Endothelial cell (in vitro differentiated cells): ENCODE results near the gene VSX1. TPM values are rescaled to one million over a fixed set of nuclear protein-coding genes. Genes with fewer than 3 reads are reported as not detected.

ENCODE experiments used
- DNase-seq: peaks from one replicate; pipeline ENCODE4 v3.0.0; 2021; ENCODE audit warnings: low spot score
- H3K27ac Mint-ChIP-seq: one replicate; pipeline ENCODE4 v1.8.0; 2021; ENCODE audit warnings: mixed read lengths, inconsistent platforms; ENCODE audit not compliant: unreplicated experiment
- H3K27me3 Mint-ChIP-seq: one replicate; pipeline ENCODE4 v1.8.0; 2021; ENCODE audit warnings: mild to moderate bottlenecking, moderate library complexity, mixed read lengths, inconsistent platforms; ENCODE audit not compliant: unreplicated experiment
- H3K36me3 Mint-ChIP-seq: one replicate; pipeline ENCODE4 v1.8.0; 2021; ENCODE audit warnings: mild to moderate bottlenecking, low read depth, mixed read lengths, inconsistent platforms; ENCODE audit not compliant: unreplicated experiment
- H3K4me1 Mint-ChIP-seq: one replicate; pipeline ENCODE4 v1.8.0; 2021; ENCODE audit warnings: mild to moderate bottlenecking, mixed read lengths, inconsistent platforms; ENCODE audit not compliant: unreplicated experiment
- H3K4me3 Mint-ChIP-seq: one replicate; pipeline ENCODE4 v1.8.0; 2021; ENCODE audit warnings: mild to moderate bottlenecking, mixed read lengths, inconsistent platforms; ENCODE audit not compliant: unreplicated experiment
- H3K9me3 Mint-ChIP-seq: one replicate; pipeline ENCODE4 v1.8.0; 2021; ENCODE audit warnings: mixed read lengths, inconsistent platforms; ENCODE audit not compliant: unreplicated experiment
- total RNA-seq: library from RNA; stranded (reverse); fragmentation: NEBNext Ultra II Directional; extraction: Animal tissue kit (Norgen Biotek cat#: 25700); gene quantifications from one replicate; pipeline ENCODE4 v1.2.1, GENCODE V29; 2021; ENCODE audit not compliant: unreplicated experiment
- TF ChIP-seq, protein P1 (sequence below): fragments of 200-600 bp; sonication (generic); IDR thresholded peaks from one replicate; pipeline ENCODE4 v1.5.0; 2021; ENCODE audit warnings: antibody characterized with exemption; ENCODE audit not compliant: unreplicated experiment

Gene VSX1
- total RNA-seq, 1 donor from 2014 or later = not detected

DNA sequence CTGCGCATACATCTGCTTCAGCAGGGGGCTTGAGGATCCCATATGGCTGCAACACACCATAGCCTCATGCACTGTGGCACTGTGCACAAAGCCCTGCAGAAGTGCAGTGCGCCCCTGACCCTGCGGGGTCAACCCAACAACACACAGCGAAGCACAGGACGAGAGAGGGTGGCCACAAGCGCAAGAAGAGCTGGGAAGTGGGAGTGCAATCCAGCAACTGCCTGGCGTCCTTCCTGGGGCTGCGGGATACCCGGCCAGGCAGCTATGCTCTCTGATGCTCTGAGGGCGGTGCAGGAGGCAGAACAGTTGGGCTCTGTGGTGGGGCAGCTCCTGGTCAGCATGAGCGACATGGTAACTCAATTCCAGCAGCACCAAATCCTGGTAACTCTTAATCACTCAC lies 18.4 kb downstream of the VSX1 start:
- no peak for DNase-seq
- Mint-ChIP-seq H3K9me3 (no peaks in the 10 kb centered on the region), H3K27me3 (peaks cover 26% of the 10 kb centered on the region), H3K4me3 (no peak overlapping the region), H3K27ac (no peak overlapping the region), H3K36me3 (peaks cover 4% of the 10 kb centered on the region), H3K4me1 (peaks cover 18% of the 10 kb centered on the region)
- TF ChIP-seq, protein P1, sequence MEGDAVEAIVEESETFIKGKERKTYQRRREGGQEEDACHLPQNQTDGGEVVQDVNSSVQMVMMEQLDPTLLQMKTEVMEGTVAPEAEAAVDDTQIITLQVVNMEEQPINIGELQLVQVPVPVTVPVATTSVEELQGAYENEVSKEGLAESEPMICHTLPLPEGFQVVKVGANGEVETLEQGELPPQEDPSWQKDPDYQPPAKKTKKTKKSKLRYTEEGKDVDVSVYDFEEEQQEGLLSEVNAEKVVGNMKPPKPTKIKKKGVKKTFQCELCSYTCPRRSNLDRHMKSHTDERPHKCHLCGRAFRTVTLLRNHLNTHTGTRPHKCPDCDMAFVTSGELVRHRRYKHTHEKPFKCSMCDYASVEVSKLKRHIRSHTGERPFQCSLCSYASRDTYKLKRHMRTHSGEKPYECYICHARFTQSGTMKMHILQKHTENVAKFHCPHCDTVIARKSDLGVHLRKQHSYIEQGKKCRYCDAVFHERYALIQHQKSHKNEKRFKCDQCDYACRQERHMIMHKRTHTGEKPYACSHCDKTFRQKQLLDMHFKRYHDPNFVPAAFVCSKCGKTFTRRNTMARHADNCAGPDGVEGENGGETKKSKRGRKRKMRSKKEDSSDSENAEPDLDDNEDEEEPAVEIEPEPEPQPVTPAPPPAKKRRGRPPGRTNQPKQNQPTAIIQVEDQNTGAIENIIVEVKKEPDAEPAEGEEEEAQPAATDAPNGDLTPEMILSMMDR = no peak

DNA sequence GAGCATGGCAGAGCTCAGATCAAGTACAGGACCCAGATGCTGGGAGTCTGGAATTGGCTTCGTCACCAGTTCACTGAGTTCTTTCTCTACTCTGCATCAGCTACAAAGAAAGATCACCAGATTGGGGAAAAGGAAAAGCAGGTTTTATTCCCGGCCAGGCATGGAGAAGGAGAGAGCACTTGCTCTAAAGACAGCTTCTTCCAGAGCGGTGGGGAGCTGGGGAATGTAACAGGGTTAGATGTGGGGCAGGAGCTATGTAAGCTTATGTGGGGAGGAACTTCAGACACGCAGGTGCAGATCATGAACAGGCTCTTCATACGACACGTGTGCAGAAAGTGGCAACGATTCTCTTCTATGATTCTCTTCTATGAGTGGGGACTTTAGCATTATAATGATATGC lies 19.1 kb downstream of the VSX1 start:
- Mint-ChIP-seq H3K27ac (no peak overlapping the region), H3K9me3 (no peaks in the 10 kb centered on the region), H3K4me1 (peaks cover 18% of the 10 kb centered on the region), H3K36me3 (peaks cover 4% of the 10 kb centered on the region), H3K27me3 (peaks cover 26% of the 10 kb centered on the region), H3K4me3 (no peak overlapping the region)
- DNase-seq = no peak
- TF ChIP-seq, protein P1 = no peak

DNA sequence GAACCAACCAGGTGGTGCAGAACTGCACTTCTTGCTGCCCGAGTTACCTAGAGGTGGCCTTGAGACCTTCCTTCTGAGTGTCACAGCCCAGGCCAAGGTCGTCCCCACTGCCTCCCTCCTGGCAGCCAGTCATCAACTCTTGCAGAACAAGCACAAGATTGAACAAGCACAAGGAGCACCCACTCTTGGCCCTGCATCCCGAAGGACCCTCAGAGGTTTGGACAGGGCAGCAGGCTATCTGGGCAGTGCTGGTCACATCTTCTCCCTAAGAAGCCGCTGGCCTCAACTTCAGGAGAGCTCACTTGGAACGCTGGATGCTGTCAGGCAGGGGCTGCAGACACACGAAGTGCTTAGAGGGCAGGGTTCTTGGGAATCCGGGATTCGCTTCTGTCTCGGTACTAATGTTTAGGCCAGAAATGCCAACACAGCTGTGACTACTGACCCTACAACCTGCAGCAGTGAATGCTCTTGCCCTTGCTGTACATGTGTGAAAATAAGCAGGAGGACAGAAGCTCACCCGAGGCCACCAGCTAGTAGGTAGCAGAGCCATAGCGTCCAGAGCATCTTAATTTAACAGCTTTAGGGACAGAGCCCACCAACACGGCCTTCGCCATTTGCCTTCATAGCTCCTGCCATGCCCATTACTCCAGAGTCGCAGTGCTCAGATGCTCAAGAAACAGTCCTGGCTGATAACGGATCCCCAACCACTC lies 20.0 kb downstream of the VSX1 start:
- H3K9me3 Mint-ChIP-seq = no peaks in the 10 kb centered on the region
- no peak overlapping the region for H3K4me3 Mint-ChIP-seq
- H3K4me1 Mint-ChIP-seq = peaks cover 18% of the 10 kb centered on the region
- peaks cover 26% of the 10 kb centered on the region for H3K27me3 Mint-ChIP-seq
- no peak for DNase-seq
- TF ChIP-seq, protein P1 = no peak
- peaks cover 4% of the 10 kb centered on the region for H3K36me3 Mint-ChIP-seq
- no peak overlapping the region for H3K27ac Mint-ChIP-seq

DNA sequence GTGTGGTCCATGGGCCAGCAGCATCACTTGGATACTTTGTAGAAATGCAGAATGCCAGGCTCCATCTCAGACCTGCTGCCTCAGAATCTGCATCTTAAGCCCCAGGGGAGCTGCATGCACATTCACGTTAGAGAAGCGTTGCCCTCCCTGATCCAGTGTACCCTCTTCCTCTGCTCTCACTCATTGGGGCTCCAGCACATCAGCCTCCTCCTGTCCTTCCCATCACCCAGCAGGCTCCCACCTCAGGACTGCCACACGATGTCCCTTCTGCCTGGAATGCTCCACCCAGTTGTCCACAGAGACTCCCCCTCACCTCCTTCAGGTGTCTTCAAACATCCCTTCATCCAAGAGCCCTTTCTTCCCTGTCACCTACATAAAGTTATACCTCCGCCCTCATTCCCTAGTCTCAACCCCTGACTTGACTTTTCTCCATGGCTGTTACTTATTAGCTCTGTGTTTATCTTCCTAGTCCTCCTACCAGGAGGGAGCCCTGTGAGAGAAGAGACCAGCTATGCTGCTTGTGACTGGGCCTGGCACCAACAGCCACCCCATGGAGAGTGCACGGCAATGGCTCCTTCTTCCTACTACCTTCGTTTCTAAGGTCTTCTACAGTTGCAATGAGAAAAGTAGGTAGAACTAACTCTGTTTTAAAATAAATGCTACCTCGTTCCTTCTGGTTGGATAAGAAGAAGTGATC lies 20.7 kb downstream of the VSX1 start:
- Mint-ChIP-seq H3K27me3 (peaks cover 28% of the 10 kb centered on the region), H3K4me1 (peaks cover 21% of the 10 kb centered on the region), H3K27ac (no peak overlapping the region), H3K9me3 (no peaks in the 10 kb centered on the region), H3K4me3 (no peak overlapping the region), H3K36me3 (peaks cover 7% of the 10 kb centered on the region)
- TF ChIP-seq, protein P1 = no peak
- no peak for DNase-seq

DNA sequence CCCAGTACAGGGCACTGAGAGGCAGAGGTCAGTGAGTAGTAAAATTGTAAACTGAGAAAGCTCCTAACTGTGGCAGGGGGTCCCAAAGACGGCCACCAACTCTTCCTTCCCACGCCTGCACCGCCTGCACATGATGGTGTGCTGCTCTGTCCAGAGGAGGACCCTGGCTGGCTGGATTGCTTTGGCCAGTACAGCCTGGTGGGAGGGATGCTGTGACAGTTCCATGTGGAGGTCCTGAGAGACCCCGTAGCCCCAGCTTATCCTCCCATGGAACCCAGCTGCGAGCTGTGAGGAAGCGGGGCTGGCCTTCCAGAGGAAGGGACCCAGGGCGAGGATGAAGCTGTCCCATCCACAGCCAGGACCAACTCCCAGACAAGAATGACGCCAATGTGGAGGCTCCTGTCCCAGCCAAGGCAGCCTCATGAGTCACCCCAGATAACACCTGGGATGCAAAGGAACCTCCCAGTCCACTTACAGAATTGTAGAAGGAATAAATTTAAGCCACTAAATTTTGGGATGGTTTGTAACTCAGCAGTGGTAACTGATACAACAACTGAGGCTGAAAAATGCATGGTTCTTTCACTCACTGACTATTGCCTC lies 22.0 kb downstream of the VSX1 start:
- Mint-ChIP-seq H3K4me1 (peaks cover 17% of the 10 kb centered on the region), H3K27me3 (peaks cover 32% of the 10 kb centered on the region), H3K27ac (no peak overlapping the region), H3K36me3 (peaks cover 9% of the 10 kb centered on the region), H3K4me3 (no peak overlapping the region), H3K9me3 (no peaks in the 10 kb centered on the region)
- TF ChIP-seq, protein P1 = no peak
- DNase-seq = no peak
